Activated CD4-positive, alpha-beta T cell treated with anti-CD3 and anti-CD28 coated beads, Interleukin-2, amount 50 U/mL, for 48 hours (primary cell): ENCODE data around the gene NUDT16L1.

ENCODE experiments used
- DNase-seq, 2 experiments: peaks; one replicate each; pipeline ENCODE4 v3.0.0-alpha.2; 2020

NUDT16L1 gene

DNA sequence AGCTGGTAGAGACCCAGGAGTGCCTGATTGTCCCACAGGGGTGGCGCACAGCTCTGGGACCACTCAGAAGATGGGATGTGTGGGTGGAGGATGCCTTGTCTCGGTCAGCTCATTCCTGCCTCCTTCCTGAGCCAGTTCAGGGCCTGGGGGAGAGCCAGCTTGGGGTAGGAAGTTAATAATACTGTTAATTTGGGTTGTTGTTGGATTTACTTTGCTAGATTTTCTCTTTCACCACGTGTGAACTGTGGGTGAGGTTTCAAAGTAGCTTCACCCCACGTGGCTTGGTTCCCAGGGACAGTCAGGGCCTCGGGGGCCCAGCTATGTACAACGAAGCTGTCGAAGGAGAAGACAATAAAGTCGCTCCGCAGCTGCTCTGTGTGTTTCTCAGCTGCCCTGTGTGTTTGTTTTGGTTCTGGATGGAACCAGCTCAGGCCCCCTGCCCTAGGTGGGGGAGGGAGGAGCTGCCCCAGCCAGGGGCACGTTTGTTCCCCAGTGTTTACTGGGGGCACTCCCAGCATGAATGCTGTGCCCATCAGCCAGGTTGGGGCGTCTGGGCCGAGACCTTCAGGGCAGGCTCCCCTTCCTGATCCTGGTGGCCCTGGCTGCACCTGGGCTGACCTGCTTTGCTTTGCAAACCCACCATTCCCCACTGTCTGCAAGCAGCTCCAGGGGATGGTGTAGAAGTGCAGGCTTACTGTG is 2.3 kb downstream of the NUDT16L1 start:
- no peak for DNase-seq

GRCh38 chr16:4696172-4696904 is 3.0 kb downstream of the NUDT16L1 start:
- no peak for DNase-seq

DNA sequence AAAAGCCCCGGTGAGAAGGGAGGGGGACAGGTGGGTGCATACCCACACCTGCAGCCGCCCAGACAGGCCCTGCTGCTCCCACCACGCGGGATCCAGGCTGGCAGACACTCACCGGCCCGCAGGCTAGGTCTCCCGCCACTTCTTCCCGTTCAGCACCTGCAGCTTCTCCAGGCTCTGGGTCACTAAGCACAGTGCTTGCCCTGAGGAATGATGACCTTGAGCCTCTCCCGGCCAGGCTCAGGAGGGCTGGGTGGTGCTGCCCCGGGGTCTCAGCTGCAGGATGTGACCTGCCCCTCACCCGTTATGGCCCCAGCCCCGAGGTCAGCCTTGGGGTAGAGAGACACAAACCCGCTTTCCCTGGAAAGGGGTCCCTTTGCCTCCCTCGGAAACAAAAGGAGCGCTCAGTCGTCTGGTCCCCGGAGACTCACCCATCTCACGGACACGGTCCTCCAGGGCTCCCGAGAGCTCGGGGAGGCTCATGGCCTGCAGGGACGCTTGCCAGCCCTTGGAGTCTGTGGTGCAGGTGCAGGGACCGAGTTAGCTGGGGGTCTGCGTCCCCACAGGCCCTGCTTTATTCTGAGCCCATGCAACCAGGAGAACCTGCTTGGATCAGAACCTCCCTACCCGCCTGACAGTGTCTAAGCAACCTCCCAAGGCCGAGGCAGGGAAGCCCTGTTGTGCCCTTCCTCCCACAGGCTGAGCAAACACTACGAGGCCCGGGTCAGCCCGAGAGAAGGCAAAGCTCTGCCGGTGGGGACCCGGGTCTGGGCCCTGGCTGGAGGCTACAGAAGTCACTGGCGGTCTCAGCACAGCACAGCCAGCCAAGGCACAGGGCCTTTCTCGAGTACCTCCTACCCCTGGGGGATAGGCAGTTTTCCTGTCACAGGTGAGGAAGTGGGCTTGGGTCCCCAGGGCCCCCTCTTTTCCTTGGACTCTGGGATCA is 3.8 kb downstream of the NUDT16L1 start:
- DNase-seq, result no peak

DNA sequence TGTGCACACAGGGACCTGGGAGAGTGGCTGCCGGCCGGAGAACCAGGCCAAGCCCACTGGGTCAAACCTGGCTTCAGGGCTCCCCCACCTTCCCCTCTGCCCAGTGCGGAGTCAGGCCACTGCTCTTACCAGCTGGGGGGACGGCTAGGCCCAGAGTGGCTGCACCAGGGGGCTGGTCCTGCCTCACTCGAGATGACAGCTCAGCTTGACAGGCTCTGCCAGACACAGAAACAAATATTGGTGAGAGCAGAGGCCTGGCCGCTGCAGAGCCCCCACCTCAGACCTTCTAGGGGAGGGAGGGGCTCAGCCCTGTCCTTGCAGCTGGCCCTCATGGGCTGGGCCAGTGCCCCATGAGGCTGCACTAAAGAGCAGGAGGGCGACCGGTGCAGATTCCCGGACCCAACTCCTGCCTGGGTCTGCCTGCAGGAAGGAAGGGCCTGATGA is 4.5 kb downstream of the NUDT16L1 start:
- DNase-seq, result no peak

GRCh38 chr16:4698321-4699045 is 5.1 kb downstream of the NUDT16L1 start:
- no peak for DNase-seq

GRCh38 chr16:4699046-4699556 is 5.7 kb downstream of the NUDT16L1 start:
- no peak for DNase-seq

- no peak for DNase-seq
Measured at GRCh38 chr16:4700380-4700996, 7.1 kb downstream of the NUDT16L1 start.

DNA sequence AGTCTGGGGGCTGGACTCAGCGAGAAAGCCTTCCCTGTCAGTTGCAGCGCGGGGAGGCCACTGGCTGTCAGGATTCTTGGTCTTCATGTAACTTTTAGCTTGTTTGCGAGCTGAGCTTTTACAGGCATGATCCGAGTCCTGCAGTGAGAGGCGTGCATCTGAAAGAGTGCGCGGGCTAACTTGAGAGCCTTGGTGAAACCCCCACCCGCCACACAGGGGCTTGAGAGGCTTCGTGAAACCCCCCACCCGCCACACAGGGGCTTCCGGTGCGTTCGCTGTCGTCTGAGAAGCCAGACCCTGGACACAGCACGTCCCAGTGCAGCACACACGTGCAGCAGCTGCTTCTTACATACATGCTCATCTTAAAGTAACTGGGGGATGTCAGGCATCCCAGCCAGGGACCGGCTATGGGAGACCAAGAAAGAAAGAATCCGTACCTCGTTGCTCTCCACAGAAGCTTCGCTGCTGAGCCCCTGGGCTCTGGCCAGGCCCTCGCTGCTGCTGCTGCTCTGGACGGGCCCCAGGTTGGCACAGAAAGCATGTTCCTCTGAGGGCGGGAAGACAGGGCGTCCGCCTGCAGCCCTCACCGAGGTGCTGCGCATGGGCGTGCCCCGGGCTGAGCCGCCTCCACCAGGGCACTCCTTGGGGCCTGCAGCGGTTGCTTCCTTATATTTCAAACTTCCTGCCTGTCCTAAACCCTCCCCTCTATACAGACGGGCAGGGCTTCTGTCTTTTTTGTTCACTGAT is 7.8 kb downstream of the NUDT16L1 start:
- no peak for DNase-seq

DNA sequence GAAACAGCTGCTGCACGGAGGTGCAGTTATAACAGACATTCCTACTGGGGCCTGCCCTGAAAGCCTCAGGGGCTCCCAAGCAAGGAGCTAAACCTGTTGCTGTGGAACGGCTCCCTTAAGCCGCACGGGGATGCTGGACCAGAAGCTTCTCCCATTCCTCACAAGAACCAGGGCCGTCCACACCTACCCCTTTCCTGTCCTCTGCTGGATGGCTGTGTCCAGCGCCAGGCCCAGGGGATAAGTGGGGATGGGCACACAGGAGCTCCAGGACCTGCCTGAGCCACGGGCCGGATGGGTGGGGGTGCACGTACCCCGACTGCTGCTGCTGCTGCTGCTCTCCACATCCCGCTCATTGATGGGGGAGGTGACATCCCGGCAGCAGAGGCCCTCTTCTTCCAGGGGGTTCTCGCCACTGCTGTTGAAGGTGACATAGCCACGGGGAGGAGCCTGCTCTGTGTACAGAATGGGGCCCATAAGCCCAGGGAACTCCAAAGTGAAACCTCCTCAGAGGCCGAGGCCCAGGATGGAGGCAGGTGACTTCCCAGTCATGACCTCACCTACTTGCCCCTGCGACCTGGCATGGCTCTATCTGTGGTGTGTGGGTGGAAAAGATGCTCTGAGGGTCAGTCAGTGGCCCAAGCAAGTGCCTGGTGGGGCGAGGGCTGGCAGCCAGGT is 8.6 kb downstream of the NUDT16L1 start:
- no peak for DNase-seq

- DNase-seq, result no peak
Measured at GRCh38 chr16:4702466-4702808, 9.1 kb downstream of the NUDT16L1 start.

GRCh38 chr16:4703906-4704305 is 10.5 kb downstream of the NUDT16L1 start:
- DNase-seq, result no peak

- no peak for DNase-seq
Measured at GRCh38 chr16:4704491-4704890, 11.1 kb downstream of the NUDT16L1 start.

DNA sequence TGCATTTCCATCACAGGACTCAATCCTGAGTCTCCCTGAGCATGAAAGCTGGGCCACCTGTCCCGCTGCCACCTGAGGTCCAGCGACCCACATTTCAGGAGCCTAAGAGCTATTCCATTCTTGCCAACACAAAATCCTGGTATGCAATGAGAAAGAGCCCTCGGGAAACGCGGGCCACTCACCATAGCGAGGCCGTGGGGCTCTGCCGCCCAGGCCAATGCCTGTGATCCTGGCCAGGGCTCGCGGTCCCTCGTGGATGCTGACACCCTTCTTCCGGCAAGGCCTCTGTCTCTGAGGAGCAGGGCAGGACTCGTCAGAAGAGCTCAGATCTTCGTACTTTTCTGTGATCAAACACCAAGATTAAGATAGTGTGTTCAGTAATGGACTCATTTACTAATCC is 11.6 kb downstream of the NUDT16L1 start:
- DNase-seq, result no peak

- DNase-seq, result no peak
Measured at GRCh38 chr16:4706871-4707270, 13.5 kb downstream of the NUDT16L1 start.

DNA sequence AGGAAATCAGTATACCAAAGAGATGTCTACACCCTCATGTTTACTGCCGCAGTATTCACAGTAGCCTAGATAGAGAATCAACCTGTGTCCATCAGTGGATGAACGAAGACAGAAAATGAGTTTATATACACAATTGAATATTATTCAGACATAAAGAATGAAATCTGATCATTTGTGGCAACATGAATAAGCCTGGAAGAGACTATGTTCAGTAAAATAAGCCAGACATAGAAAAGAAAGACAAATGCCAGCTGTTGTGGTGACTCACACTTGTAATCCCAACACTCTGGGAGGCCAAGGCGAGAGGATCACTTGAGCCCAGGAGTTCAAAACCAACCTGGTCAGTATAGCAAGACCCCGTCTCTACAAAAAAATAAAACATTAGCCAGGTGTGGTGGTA is 16.1 kb downstream of the NUDT16L1 start:
- no peak for DNase-seq

GRCh38 chr16:4713663-4714501 is 20.5 kb downstream of the NUDT16L1 start:
- DNase-seq, result no peak

DNA sequence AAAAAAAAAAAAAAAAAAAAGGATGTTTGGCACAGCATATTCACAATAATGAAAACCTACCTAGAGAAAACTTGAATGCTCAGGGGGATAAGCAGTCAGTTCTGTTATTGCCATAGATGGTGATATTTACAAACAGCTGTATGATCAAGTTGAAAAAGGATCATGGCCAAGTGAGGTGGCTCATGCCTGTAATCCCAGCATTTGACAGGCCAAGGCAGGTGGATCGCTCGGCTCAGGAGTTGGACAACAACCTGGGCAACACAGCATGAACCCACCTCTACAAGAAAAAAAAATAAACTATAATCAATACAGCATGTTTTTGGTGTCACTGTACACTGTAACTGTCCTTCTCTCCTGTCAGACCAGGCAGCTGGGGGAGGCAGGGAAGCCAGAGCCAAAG is 21.6 kb downstream of the NUDT16L1 start:
- DNase-seq, result no peak

- no peak for DNase-seq
Measured at GRCh38 chr16:4718466-4718865, 25.1 kb downstream of the NUDT16L1 start.

DNA sequence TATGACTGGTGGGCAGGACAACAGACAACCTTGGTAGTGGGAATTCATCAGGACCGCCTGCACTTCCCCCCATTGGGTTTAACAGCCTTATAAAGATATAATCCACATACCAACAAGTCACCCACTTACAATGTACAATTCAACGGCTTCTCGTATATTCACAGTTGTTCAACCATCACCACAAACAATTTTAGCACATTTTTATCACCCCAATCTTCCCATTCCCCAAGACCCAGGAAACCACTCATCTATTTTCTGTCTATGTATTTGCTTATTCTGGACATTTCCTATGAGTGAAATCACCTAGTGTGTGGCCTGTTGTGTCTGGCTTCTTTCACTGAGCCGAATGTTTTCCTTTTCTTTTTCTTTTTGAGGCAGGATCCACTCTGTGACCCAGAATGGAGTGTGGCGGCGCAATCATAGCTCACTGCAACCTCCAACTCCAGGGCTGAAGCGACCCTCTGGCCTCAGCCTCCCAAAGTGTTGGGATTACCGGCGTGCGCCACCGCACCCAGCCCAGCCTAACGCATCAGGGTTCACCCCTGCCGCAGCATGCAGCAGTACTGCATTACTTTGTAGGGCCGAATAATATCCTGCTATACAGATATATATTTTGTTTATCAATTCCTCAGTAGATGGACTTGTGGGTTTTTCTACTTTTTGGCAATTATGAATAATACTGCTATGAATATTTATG is 29.9 kb downstream of the NUDT16L1 start:
- no peak for DNase-seq
